Upper lobe of left lung (tissue), 6 donors: ENCODE measurements around the gene TNFRSF17. TPM values are rescaled to one million over a fixed set of nuclear protein-coding genes. Genes with fewer than 3 reads are reported as not detected.

ENCODE experiments used
- ATAC-seq, 2 donors: fragments of 200-7000 bp; cut with Tn5 transposase; one replicate each; pipeline ENCODE4 v1.9.1; 2022; ENCODE audit warnings: mild to moderate bottlenecking in 2 of 2, moderate library complexity in 2 of 2; ENCODE audit not compliant: low FRiP score in 2 of 2
- DNase-seq, 2 donors: peaks; one replicate each; pipeline ENCODE4 v3.0.0-alpha.2; 2019 to 2020
- H3K27ac ChIP-seq, 4 donors: fragments of 200-600 bp; sonication (generic); one replicate each; pipeline ENCODE4 v1.5.1; 2016 to 2019
- H3K27me3 ChIP-seq, 4 donors: fragments of 200-600 bp; sonication (generic); one replicate each; pipeline ENCODE4 v1.5.1; 2017 to 2019
- H3K36me3 ChIP-seq, 4 donors: fragments of 200-600 bp; sonication (generic); one replicate each; pipeline ENCODE4 v1.5.1; 2016 to 2019
- H3K4me1 ChIP-seq, 4 donors: fragments of 200-600 bp; sonication (generic); one replicate each; pipeline ENCODE4 v1.5.1; 2018 to 2019
- H3K4me3 ChIP-seq, 4 donors: fragments of 200-600 bp; sonication (generic); one replicate each; pipeline ENCODE4 v1.5.1; 2017 to 2019; ENCODE audit warnings: mild to moderate bottlenecking in 2 of 4, moderate library complexity in 1 of 4
- H3K9me3 ChIP-seq, 4 donors: fragments of 200-600 bp; sonication (generic); one replicate each; pipeline ENCODE4 v1.5.1; 2018 to 2019
- EP300 ChIP-seq, 4 donors: sonication (generic); formaldehyde crosslinking; IDR thresholded peaks; one replicate each; pipeline ENCODE4 v1.5.1; 2017; ENCODE audit warnings: antibody characterized with exemption in 4 of 4, control low read depth in 2 of 4
- POLR2A ChIP-seq, 4 donors: fragments of 450-650 bp; IDR thresholded peaks; one replicate each; pipeline ENCODE4 v1.5.1; 2016 to 2017; ENCODE audit warnings: antibody characterized with exemption in 4 of 4, mild to moderate bottlenecking in 2 of 4
- POLR2AphosphoS5 ChIP-seq, 2 donors: sonication (generic); formaldehyde crosslinking; IDR thresholded peaks; one replicate each; pipeline ENCODE4 v1.5.1; 2017; ENCODE audit warnings: antibody characterized with exemption in 2 of 2
- WGBS, 2 donors: methylation state at CpG; one replicate each; pipeline ENCODE4 v1.1.5; 2017 to 2018; 5-methylcytosine and 5-hydroxymethylcytosine counted together
- total RNA-seq, 6 donors: library from RNA; depleted of rRNA in 4 of 6; stranded (reverse); fragments of >200 nt in 4 of 6; gene quantifications; one replicate each; pipeline versions ENCODE4 v1.1.0 to v1.2.1, GENCODE V29; 2016 to 2021
- TF ChIP-seq, protein P1 (sequence below), 6 experiments: fragments of 450-650 bp in 4 of 6; fragments of 200-600 bp in 2 of 6; sonication (generic) in 2 of 6; IDR thresholded peaks; one replicate each; pipeline ENCODE4 v1.5.1; 2016 to 2019; ENCODE audit warnings: antibody characterized with exemption in 6 of 6
- donor health status: DM: no; HTN: no; CAD: no; lungs with moderate emphysema.
- donor health status: DM: no; HTN: yes; CAD: no; lungs with severe emphysema.

Gene TNFRSF17
- total RNA-seq, 6 donors from 2014 or later = 1.6 to 2.9 (median 2.0) TPM; not detected in 3

GRCh38 chr16:11996433-11997330 is 31.7 kb downstream of the TNFRSF17 start:
- no peak overlapping the region for H3K27ac ChIP-seq
- DNase-seq = no peak

GRCh38 chr16:12000032-12000431 is 35.0 kb downstream of the TNFRSF17 start:
- Histone ChIP-seq H3K4me3 (no peak overlapping the region), H3K27ac (no peak overlapping the region), H3K27me3 (no peaks in the 10 kb centered on the region), H3K9me3 (no peaks in the 10 kb centered on the region), H3K36me3 (peaks cover 0 to 20% (median 8%) of the 10 kb centered on the region in 4 donors), H3K4me1 (peaks cover 0 to 4% (median under 1%) of the 10 kb centered on the region in 4 donors)
- WGBS, 2 donors = 90 to 91% methylated on average over 6 of the region's 6 CpGs
- DNase-seq = no peak
- ATAC-seq = no peak
- no peak for TF ChIP-seq EP300 (IDR thresholded peaks at IDR 0.05)
- no peak for TF ChIP-seq POLR2A (IDR thresholded peaks at IDR 0.05)
- no peak for TF ChIP-seq POLR2AphosphoS5 (IDR thresholded peaks at IDR 0.05)
- TF ChIP-seq, protein P1, sequence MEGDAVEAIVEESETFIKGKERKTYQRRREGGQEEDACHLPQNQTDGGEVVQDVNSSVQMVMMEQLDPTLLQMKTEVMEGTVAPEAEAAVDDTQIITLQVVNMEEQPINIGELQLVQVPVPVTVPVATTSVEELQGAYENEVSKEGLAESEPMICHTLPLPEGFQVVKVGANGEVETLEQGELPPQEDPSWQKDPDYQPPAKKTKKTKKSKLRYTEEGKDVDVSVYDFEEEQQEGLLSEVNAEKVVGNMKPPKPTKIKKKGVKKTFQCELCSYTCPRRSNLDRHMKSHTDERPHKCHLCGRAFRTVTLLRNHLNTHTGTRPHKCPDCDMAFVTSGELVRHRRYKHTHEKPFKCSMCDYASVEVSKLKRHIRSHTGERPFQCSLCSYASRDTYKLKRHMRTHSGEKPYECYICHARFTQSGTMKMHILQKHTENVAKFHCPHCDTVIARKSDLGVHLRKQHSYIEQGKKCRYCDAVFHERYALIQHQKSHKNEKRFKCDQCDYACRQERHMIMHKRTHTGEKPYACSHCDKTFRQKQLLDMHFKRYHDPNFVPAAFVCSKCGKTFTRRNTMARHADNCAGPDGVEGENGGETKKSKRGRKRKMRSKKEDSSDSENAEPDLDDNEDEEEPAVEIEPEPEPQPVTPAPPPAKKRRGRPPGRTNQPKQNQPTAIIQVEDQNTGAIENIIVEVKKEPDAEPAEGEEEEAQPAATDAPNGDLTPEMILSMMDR (IDR thresholded peaks at IDR 0.05) = no peak

More at GRCh38 chr16:11996433-11997330, 31.7 kb downstream of the TNFRSF17 start:
- 64 to 69% methylated on average over 9 of the region's 9 CpGs for WGBS, 2 donors
- H3K27me3 ChIP-seq = no peaks in the 10 kb centered on the region
- TF ChIP-seq, protein P1 (IDR thresholded peaks at IDR 0.05) = no peak
- no peak for TF ChIP-seq POLR2A (IDR thresholded peaks at IDR 0.05)
- TF ChIP-seq EP300 (IDR thresholded peaks at IDR 0.05) = no peak
- no peak for TF ChIP-seq POLR2AphosphoS5 (IDR thresholded peaks at IDR 0.05)
- no peak overlapping the region for H3K4me3 ChIP-seq
- no peak for ATAC-seq
- no peaks in the 10 kb centered on the region for H3K9me3 ChIP-seq
- peaks cover 0 to 5% (median 0%) of the 10 kb centered on the region in 4 donors for H3K36me3 ChIP-seq
- H3K4me1 ChIP-seq = peaks cover 4 to 28% (median 16%) of the 10 kb centered on the region in 4 donors

- DNase-seq (no peak), ATAC-seq (peak in 1 of 2 donors; percentile 58)
- H3K27me3 ChIP-seq = no peaks in the 10 kb centered on the region
- 71 to 72% methylated on average over 10 to 11 of the region's 11 CpGs for WGBS, 2 donors
- H3K36me3 ChIP-seq = peaks cover 0 to 25% (median 8%) of the 10 kb centered on the region in 4 donors
- no peak overlapping the region for H3K4me3 ChIP-seq
- H3K27ac ChIP-seq = no peak overlapping the region
- no peaks in the 10 kb centered on the region for H3K4me1 ChIP-seq
- no peaks in the 10 kb centered on the region for H3K9me3 ChIP-seq
- TF ChIP-seq POLR2AphosphoS5 (IDR thresholded peaks at IDR 0.05) (no peak), POLR2A (IDR thresholded peaks at IDR 0.05) (no peak), EP300 (IDR thresholded peaks at IDR 0.05) (no peak)
- TF ChIP-seq, protein P1 (IDR thresholded peaks at IDR 0.05) = no peak
These were observed 37.5 kb downstream of the TNFRSF17 start for GRCh38 chr16:12002447-12003006.

DNA sequence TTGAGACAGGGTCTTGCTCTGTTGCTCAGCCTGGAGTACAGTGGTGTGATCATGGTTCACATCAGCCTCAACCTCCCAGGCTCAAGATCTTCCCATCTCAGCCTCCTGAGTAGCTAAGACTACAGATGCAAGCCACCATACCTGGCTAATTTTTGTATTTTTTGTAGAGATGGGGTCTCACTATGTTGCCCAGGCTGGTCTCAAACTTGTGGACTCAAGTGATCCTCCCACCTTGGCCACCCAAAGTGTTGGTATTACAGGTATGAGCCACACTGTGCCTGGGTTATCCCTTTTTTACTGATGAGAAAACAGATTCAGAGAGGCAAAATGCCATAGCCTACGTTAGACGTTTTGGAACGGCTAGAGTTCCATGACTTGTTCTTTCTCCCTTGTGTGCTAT is 41.6 kb downstream of the TNFRSF17 start:
- peaks cover 0 to 4% (median 0%) of the 10 kb centered on the region in 4 donors for H3K4me1 ChIP-seq
- no peaks in the 10 kb centered on the region for H3K9me3 ChIP-seq
- no peak for TF ChIP-seq EP300 (IDR thresholded peaks at IDR 0.05)
- TF ChIP-seq POLR2A (IDR thresholded peaks at IDR 0.05) = no peak
- TF ChIP-seq, protein P1 (IDR thresholded peaks at IDR 0.05) = no peak
- no peak for TF ChIP-seq POLR2AphosphoS5 (IDR thresholded peaks at IDR 0.05)
- no peak overlapping the region for H3K4me3 ChIP-seq
- no peaks in the 10 kb centered on the region for H3K27me3 ChIP-seq
- no peak overlapping the region for H3K27ac ChIP-seq
- DNase-seq (no peak), ATAC-seq (no peak)
- WGBS, 2 donors = 94 to 98% methylated on average over 3 of the region's 3 CpGs
- peaks cover 0 to 22% (median 8%) of the 10 kb centered on the region in 4 donors for H3K36me3 ChIP-seq
